ENCODE results near the gene SNX27. TPM values are rescaled to one million over a fixed set of nuclear protein-coding genes. Genes with fewer than 3 reads are reported as not detected.

Gene SNX27
- total RNA-seq, 1 donor from 2014 or later: 13.0 TPM

GRCh38 chr1:151737479-151737878 lies 125.6 kb downstream of the SNX27 start:
- no peak overlapping the region for H3K27ac ChIP-seq
- intact Hi-C loops (cut with DNase I): loop anchor here (5.0 kb wide), 1 partner anchor 295 kb away; no protein-coding TSS in a partner anchor
- no peaks in the 10 kb centered on the region for H3K9me3 ChIP-seq
- no peaks in the 10 kb centered on the region for H3K27me3 ChIP-seq
- no peaks in the 10 kb centered on the region for H3K4me1 ChIP-seq
- no peak overlapping the region for H3K4me3 ChIP-seq
- no peak for TF ChIP-seq CTCF (IDR thresholded peaks at IDR 0.05)
- DNase-seq (ENCODE audit: low spot score in 2 of 2): no peak
- no peaks in the 10 kb centered on the region for H3K36me3 ChIP-seq

DNA sequence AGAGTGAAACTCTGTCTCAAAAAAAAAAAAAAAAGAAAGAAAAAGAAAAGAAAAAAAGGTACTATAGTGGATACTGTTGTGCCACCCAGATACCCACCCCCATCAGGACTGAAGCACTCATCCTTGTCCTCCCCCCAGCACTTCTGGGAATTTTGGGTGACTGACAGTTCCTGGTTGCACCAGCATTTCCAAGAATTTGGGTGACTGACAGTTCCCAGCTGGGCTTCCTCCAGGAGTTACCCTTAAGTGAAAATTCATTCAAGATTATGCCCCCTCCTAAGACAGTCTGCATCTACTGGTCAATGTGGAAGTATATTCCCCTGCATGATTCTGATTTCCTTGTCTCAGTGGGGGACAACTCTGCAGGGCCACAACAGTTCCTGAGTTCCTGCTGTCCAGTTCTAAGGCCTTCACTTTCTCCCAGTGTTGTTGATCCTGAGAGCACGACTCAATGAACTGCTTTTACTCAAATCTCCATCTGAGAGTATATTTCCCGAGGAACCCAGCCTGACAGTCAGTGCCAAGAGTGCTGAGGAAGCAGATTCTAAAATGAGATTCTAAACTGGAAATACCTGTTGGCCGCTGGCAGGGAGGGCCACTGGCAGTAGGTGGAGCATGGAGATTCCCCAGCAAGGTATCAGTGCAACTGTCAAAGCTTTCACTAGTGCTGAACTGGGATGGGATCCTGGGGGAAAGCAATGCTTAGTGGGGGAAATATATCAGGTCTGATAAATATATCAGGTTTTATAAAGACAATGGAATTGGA lies 127.9 kb downstream of the SNX27 start:
- H3K4me1 ChIP-seq: no peaks in the 10 kb centered on the region
- intact Hi-C loops (cut with DNase I): loop anchor here (5.0 kb wide), 1 partner anchor 297 kb away; no protein-coding TSS in a partner anchor
- DNase-seq (ENCODE audit: low spot score in 2 of 2): no peak
- H3K9me3 ChIP-seq: no peaks in the 10 kb centered on the region
- no peak overlapping the region for H3K4me3 ChIP-seq
- no peaks in the 10 kb centered on the region for H3K27me3 ChIP-seq
- no peak for TF ChIP-seq CTCF (IDR thresholded peaks at IDR 0.05)
- no peak overlapping the region for H3K27ac ChIP-seq
- H3K36me3 ChIP-seq: no peaks in the 10 kb centered on the region

- no peak for DNase-seq (ENCODE audit: low spot score in 2 of 2)
- H3K4me1 ChIP-seq: no peaks in the 10 kb centered on the region
Observed at GRCh38 chr1:151741516-151741915, 129.7 kb downstream of the SNX27 start.

More at GRCh38 chr1:151741516-151741915, 129.7 kb downstream of the SNX27 start:
- no peak for TF ChIP-seq CTCF (IDR thresholded peaks at IDR 0.05)
- Histone ChIP-seq H3K27me3 (no peaks in the 10 kb centered on the region), H3K4me3 (no peak overlapping the region), H3K36me3 (no peaks in the 10 kb centered on the region), H3K9me3 (no peaks in the 10 kb centered on the region), H3K27ac (no peak overlapping the region)
- intact Hi-C loops (cut with DNase I): no loop called here

Other genes with a start within 250 kb of the SNX27 start
- gene SELENBP1, start 239.3 kb upstream of the SNX27 start, total RNA-seq: 102 TPM
- gene PSMB4, start 212.5 kb upstream of the SNX27 start, total RNA-seq: 320 TPM
- gene POGZ, start 152.6 kb upstream of the SNX27 start, total RNA-seq: 18.1 TPM
- gene CGN, start 100.7 kb upstream of the SNX27 start, total RNA-seq: not detected
- 2.3 TPM for gene TUFT1, start 71.7 kb upstream of the SNX27 start, total RNA-seq
- not detected for gene CELF3, start 104.8 kb downstream of the SNX27 start, total RNA-seq
- not detected for gene RIIAD1, start 109.5 kb downstream of the SNX27 start, total RNA-seq
- gene MRPL9, start 151.4 kb downstream of the SNX27 start, total RNA-seq: 64.8 TPM
- 1.5 TPM for gene TDRKH, start 178.4 kb downstream of the SNX27 start, total RNA-seq
- not detected for gene LINGO4, start 193.4 kb downstream of the SNX27 start, total RNA-seq
- gene RORC, start 219.8 kb downstream of the SNX27 start, total RNA-seq: not detected
- not detected for gene C2CD4D, start 227.8 kb downstream of the SNX27 start, total RNA-seq
- gene THEM5, start 241.7 kb downstream of the SNX27 start, total RNA-seq: not detected